ENCODE measurements around the gene MAVS. TPM values are rescaled to one million over a fixed set of nuclear protein-coding genes. Genes with fewer than 3 reads are reported as not detected.
"Not testable (repeated sequence)": the region's sequence is repeated elsewhere in the genome, so short reads cannot be mapped to it uniquely, and the experiment has no call there.

Gene MAVS
- total RNA-seq, 1 donor from 2014 or later = 38.3 TPM

GRCh38 chr20:3873507-3873906 is 26.9 kb downstream of the MAVS start:
- DNase-seq (ENCODE audit: low spot score in 2 of 2, unreplicated experiment in 2 of 2) = no peak
- peaks cover 30% of the 10 kb centered on the region for H3K36me3 Mint-ChIP-seq
- H3K4me1 Mint-ChIP-seq = peaks cover 8% of the 10 kb centered on the region
- no peak for TF ChIP-seq CTCF (IDR thresholded peaks at IDR 0.05; ENCODE audit: unreplicated experiment)
- H3K9me3 Mint-ChIP-seq = no peaks in the 10 kb centered on the region
- H3K27me3 Mint-ChIP-seq (ENCODE audit: low read depth) = no peaks in the 10 kb centered on the region
- H3K4me3 Mint-ChIP-seq = no peak overlapping the region
- no peak overlapping the region for H3K27ac Mint-ChIP-seq

DNA sequence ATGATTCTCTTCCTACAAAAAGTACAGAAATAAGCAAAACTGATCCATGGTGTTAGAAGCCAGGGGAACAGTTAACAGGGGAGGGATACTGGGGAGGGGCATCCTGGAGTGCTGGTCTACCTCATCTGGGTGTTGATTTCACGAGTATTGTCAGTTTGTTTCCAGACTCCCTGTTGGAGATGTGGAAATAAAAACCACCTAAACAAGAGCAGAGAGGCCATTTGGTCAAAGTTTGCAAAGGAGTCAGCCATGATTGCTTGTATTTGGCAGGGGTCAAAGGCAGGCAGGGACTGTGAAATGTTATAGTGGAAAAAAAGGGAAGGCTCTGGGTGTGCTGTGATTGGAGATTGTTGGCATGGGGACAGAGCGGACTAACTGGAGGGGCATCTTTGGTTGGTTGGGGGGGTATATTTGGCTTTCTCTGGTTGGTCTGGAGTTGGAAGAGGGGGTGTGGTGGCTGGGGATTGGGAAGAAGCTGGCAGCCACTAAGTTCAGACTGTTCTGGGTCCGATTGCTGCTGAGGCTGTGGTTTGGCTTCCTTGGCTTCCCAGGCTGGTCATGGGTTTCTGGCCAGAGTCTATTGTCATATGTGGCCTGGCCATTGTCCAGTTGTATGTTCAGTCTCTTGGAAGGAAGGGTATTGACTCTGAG is 27.7 kb downstream of the MAVS start:
- Mint-ChIP-seq H3K27me3 (ENCODE audit: low read depth) (no peaks in the 10 kb centered on the region), H3K36me3 (peaks cover 33% of the 10 kb centered on the region), H3K27ac (peak overlapping the region; percentile 14), H3K4me1 (peaks cover 8% of the 10 kb centered on the region), H3K9me3 (no peaks in the 10 kb centered on the region), H3K4me3 (no peak overlapping the region)
- no peak for TF ChIP-seq CTCF (IDR thresholded peaks at IDR 0.05; ENCODE audit: unreplicated experiment)
- no peak for DNase-seq (ENCODE audit: low spot score in 2 of 2, unreplicated experiment in 2 of 2)

DNA sequence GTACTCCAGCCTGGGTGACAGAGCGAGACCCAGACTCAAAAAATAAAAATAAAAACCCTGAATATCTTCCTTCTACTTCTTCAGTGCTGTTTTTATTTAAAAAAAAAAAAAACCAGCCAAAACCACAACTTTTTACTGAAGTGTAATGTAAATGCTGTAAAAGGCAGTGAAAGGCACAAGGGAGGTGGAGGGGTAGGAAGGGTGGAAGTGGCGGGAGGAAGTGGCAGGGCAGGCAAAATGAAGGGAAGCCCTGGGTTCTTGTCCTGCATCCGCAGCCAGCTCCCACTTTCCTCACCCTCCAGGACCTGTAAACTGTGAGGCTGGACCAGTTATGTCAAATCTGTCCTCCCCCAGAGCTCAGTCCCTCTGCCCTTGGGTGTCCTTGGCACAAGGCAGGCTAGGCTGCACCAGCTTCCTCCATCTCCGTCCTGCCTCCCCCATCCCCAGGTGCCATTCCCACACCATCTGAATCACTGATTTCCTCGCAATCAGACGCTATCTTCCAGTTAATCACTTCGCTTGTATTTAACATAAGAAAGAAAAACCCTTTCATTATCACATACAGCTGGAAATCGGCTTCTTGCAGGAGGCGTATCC is 28.8 kb downstream of the MAVS start:
- Mint-ChIP-seq H3K27ac (peak overlapping the region; percentile 85), H3K9me3 (no peaks in the 10 kb centered on the region)

DNA sequence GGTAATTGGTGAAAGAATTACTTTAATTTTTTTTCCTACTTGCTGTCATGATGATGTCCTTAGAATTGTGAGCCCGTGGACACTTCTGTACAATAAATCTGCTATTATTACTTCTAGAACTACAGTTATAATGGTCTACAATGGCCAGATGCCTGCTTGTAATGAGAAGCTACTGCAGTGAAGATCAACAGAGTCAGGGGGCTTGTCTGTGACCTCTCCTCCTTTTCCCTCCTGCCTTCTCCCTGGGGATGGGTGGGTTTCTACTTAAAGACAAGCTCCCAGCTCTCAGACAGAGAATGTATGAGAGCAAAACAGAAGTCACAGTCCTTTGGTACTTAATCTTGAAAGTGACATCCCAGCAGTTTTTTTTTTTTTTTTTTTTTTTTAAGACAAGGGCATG is 29.4 kb downstream of the MAVS start:
- H3K4me3 Mint-ChIP-seq = no peak overlapping the region
- peaks cover 8% of the 10 kb centered on the region for H3K4me1 Mint-ChIP-seq
- no peak for DNase-seq (ENCODE audit: low spot score in 2 of 2, unreplicated experiment in 2 of 2)
- no peak for TF ChIP-seq CTCF (IDR thresholded peaks at IDR 0.05; ENCODE audit: unreplicated experiment)
- H3K27ac Mint-ChIP-seq = peak overlapping the region; percentile 85
- no peaks in the 10 kb centered on the region for H3K27me3 Mint-ChIP-seq (ENCODE audit: low read depth)
- H3K36me3 Mint-ChIP-seq = peaks cover 32% of the 10 kb centered on the region
- no peaks in the 10 kb centered on the region for H3K9me3 Mint-ChIP-seq

More for the DNA sequence above, 28.8 kb downstream of the MAVS start:
- Mint-ChIP-seq H3K27me3 (ENCODE audit: low read depth) (no peaks in the 10 kb centered on the region), H3K36me3 (peaks cover 35% of the 10 kb centered on the region), H3K4me3 (no peak overlapping the region), H3K4me1 (peaks cover 8% of the 10 kb centered on the region)
- no peak for DNase-seq (ENCODE audit: low spot score in 2 of 2, unreplicated experiment in 2 of 2)
- TF ChIP-seq CTCF (IDR thresholded peaks at IDR 0.05; ENCODE audit: unreplicated experiment) = no peak

DNA sequence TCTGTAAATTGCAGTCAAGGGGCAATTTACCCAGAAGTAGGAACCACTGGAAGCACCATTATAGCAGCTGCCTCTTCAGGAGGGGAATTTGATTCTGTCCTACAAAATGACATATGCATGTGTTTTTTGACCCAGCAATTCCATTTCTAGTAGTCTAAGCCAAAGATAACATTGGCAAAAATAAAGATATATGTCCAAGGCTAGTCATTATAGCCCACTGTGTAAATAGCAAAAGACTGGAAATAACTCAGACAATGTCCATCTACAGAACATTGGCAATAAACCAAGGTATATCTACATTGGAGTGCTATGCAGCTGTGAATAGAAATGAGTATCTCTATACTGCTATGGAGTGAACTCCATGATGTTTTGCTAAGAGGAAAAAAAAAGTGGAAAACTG is 30.0 kb downstream of the MAVS start:
- peaks cover 32% of the 10 kb centered on the region for H3K36me3 Mint-ChIP-seq
- H3K27me3 Mint-ChIP-seq (ENCODE audit: low read depth) = no peaks in the 10 kb centered on the region
- TF ChIP-seq CTCF (IDR thresholded peaks at IDR 0.05; ENCODE audit: unreplicated experiment) = no peak
- peaks cover 6% of the 10 kb centered on the region for H3K4me1 Mint-ChIP-seq
- DNase-seq (ENCODE audit: low spot score in 2 of 2, unreplicated experiment in 2 of 2) = no peak
- H3K4me3 Mint-ChIP-seq = no peak overlapping the region
- H3K9me3 Mint-ChIP-seq = no peaks in the 10 kb centered on the region
- H3K27ac Mint-ChIP-seq = peak overlapping the region; percentile 34

DNA sequence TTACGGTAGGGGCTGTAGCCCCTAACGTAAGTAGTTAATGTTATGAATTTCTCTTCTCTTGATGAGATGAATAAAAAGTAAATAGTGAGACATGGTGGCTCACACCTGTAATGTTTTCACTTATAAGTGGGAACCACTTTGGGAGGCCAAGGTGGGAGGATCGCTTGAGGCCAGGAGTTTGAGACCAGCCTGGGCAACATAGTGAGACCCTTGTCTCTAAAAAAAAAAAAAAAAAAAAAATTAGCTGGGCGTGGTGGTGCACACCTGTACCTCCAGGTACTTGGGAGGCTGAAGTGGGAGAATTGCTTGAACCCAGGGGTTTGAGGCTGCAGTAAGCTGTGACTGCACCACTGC is 32.3 kb downstream of the MAVS start:
- not testable (repeated sequence) for H3K4me1 Mint-ChIP-seq; DNase-seq (ENCODE audit: low spot score in 2 of 2, unreplicated experiment in 2 of 2); H3K9me3 Mint-ChIP-seq; H3K27ac Mint-ChIP-seq; H3K4me3 Mint-ChIP-seq; H3K27me3 Mint-ChIP-seq (ENCODE audit: low read depth)
- peaks cover 20% of the 10 kb centered on the region for H3K36me3 Mint-ChIP-seq
